T-helper 9 cell (primary cell): ENCODE results near the gene RFTN1.

Experiments
- DNase-seq: peaks from one replicate; pipeline ENCODE4 v3.0.0-alpha.2; 2020

RFTN1 gene

GRCh38 chr3:16400106-16400931 is 113.2 kb downstream of the RFTN1 start:
- no peak for DNase-seq

GRCh38 chr3:16399473-16399872 is 114.0 kb downstream of the RFTN1 start:
- no peak for DNase-seq

GRCh38 chr3:16398648-16399047 is 114.9 kb downstream of the RFTN1 start:
- no peak for DNase-seq

GRCh38 chr3:16396202-16396601 is 117.3 kb downstream of the RFTN1 start:
- no peak for DNase-seq

- no peak for DNase-seq
Observed at GRCh38 chr3:16395212-16395611, 118.3 kb downstream of the RFTN1 start.

- no peak for DNase-seq
Observed at GRCh38 chr3:16394639-16395038, 118.9 kb downstream of the RFTN1 start.

- DNase-seq = no peak
Observed at GRCh38 chr3:16392717-16393116, 120.8 kb downstream of the RFTN1 start.

GRCh38 chr3:16392065-16392464 is 121.4 kb downstream of the RFTN1 start:
- no peak for DNase-seq

- DNase-seq = no peak
Observed at GRCh38 chr3:16390581-16390980, 122.9 kb downstream of the RFTN1 start.

GRCh38 chr3:16388850-16389441 is 124.6 kb downstream of the RFTN1 start:
- DNase-seq = no peak

GRCh38 chr3:16386561-16386960 is 126.9 kb downstream of the RFTN1 start:
- DNase-seq = no peak

- no peak for DNase-seq
Observed at GRCh38 chr3:16385151-16385550, 128.3 kb downstream of the RFTN1 start.

- DNase-seq = no peak
Observed at GRCh38 chr3:16383864-16384263, 129.6 kb downstream of the RFTN1 start.

GRCh38 chr3:16382845-16383244 is 130.7 kb downstream of the RFTN1 start:
- no peak for DNase-seq

- DNase-seq = no peak
Observed at GRCh38 chr3:16381426-16381825, 132.1 kb downstream of the RFTN1 start.

GRCh38 chr3:16380421-16380820 is 133.1 kb downstream of the RFTN1 start:
- DNase-seq = no peak

- DNase-seq = no peak
Observed at GRCh38 chr3:16379838-16380237, 133.7 kb downstream of the RFTN1 start.

- no peak for DNase-seq
Observed at GRCh38 chr3:16378920-16379319, 134.6 kb downstream of the RFTN1 start.

- no peak for DNase-seq
Observed at GRCh38 chr3:16378415-16378814, 135.1 kb downstream of the RFTN1 start.

- DNase-seq = no peak
Observed at GRCh38 chr3:16377847-16378302, 135.6 kb downstream of the RFTN1 start.

- no peak for DNase-seq
Observed at GRCh38 chr3:16377196-16377595, 136.3 kb downstream of the RFTN1 start.

GRCh38 chr3:16375891-16376290 is 137.6 kb downstream of the RFTN1 start:
- no peak for DNase-seq

- DNase-seq = no peak
Observed at GRCh38 chr3:16374935-16375245, 138.6 kb downstream of the RFTN1 start.

GRCh38 chr3:16374047-16374934 is 139.2 kb downstream of the RFTN1 start:
- no peak for DNase-seq
